Ovary (tissue), 9 donors: ENCODE data around the gene POLQ. TPM values are rescaled to one million over a fixed set of nuclear protein-coding genes. Genes with fewer than 3 reads are reported as not detected.

Source experiments
- DNase-seq, 5 donors: peaks; one replicate each; pipeline ENCODE4 v3.0.0-alpha.2; 2019 to 2020
- H3K27ac ChIP-seq, 2 donors: fragments of 200-600 bp; one replicate each; pipeline versions ENCODE4 v1.5.1 to v1.8.0; 2019 to 2022
- H3K27me3 ChIP-seq: fragments of 200-600 bp; one replicate; pipeline ENCODE4 v1.8.0; 2022
- H3K36me3 ChIP-seq: fragments of 200-600 bp; sonication (generic); one replicate; pipeline ENCODE4 v1.5.1; 2019
- H3K4me1 ChIP-seq: one replicate; pipeline ENCODE4 v1.8.1; 2013; ENCODE audit warnings: mild to moderate bottlenecking, moderate library complexity; ENCODE audit not compliant: insufficient read depth
- H3K4me3 ChIP-seq: fragments of 200-600 bp; sonication (generic); one replicate; pipeline ENCODE4 v1.5.1; 2017
- H3K9me3 ChIP-seq, 2 donors: fragments of 200-600 bp in 1 of 2; sonication (generic) in 1 of 2; one replicate each; pipeline versions ENCODE4 v1.5.1 to v1.8.1; 2013 to 2019; ENCODE audit warnings: mild to moderate bottlenecking in 1 of 2, moderate library complexity in 1 of 2
- CTCF ChIP-seq, 3 donors: fragments of 450-650 bp in 2 of 3; fragments of 200-600 bp in 1 of 3; IDR thresholded peaks; one replicate each; pipeline versions ENCODE4 v1.5.1 to v1.8.0; 2016 to 2022; ENCODE audit warnings: antibody characterized with exemption in 3 of 3, mild to moderate bottlenecking in 1 of 3
- EP300 ChIP-seq: sonication (generic); formaldehyde crosslinking; IDR thresholded peaks from one replicate; pipeline ENCODE4 v1.6.1; 2017; ENCODE audit warnings: antibody characterized with exemption
- POLR2A ChIP-seq: fragments of 450-650 bp; IDR thresholded peaks from one replicate; pipeline ENCODE4 v1.6.1; 2017; ENCODE audit warnings: antibody characterized with exemption, mild to moderate bottlenecking, moderate library complexity
- WGBS, 3 donors: extraction: QIAGEN DNeasy Blood & Tissue Kit in 1 of 3; methylation state at CpG; one replicate each; pipeline versions ENCODE4 v1.1.5 to v1.1.7; 2013 to 2017; 5-methylcytosine and 5-hydroxymethylcytosine counted together
- intact Hi-C, 4 donors: fragments of 100-400 bp; cut with DNase I; formaldehyde crosslinking; loops; one replicate each; pipeline versions ENCODE4 v1.11.0 to v1.15.1; 2022 to 2023
- polyA plus RNA-seq, 2 donors: library from polyadenylated mRNA; stranded (reverse); fragments of 200-250 nt in 1 of 2; fragments of 350-450 nt in 1 of 2; fragmentation: Illumina TruSeq in 1 of 2; extraction: RNeasy Lipid Tissue Mini Kit (QIAGEN cat#74804) in 1 of 2; gene quantifications; one replicate each; pipeline ENCODE4 v1.2.3, GENCODE V29; 2013 to 2014
- total RNA-seq, 7 donors: library from RNA; depleted of rRNA in 2 of 7; stranded (reverse); fragments of >200 nt in 2 of 7; fragmentation: NEBNext Ultra II Directional in 3 of 7; extraction: Animal tissue kit (Norgen Biotek cat#: 25700) in 3 of 7; gene quantifications; one replicate each; pipeline versions ENCODE4 v1.1.0 to v1.2.4, GENCODE V29; 2016 to 2023
- donor health status: DM: no; HTN: no; CAD: no; lungs with moderate emphysema.
- donor health status: DM: no; HTN: no; CAD: no.
- donor health status: Bipolar disorder and iron deficiency.
- donor health status: DM: yes; HTN: yes; CAD: no.
- donor health status: DM: no; HTN: no; CAD: no.
- donor health status: DM: yes; HTN: yes; CAD: no.

POLQ gene
- total and polyA plus RNA-seq, 9 donors: 0.08 to 0.55 (median 0.22) TPM

- intact Hi-C loops: no loop called here
- H3K4me3 ChIP-seq: no peak overlapping the region
- no peak for TF ChIP-seq CTCF (IDR thresholded peaks at IDR 0.05)
- TF ChIP-seq EP300: no peak
- TF ChIP-seq POLR2A: no peak
- H3K4me1 ChIP-seq: no peaks in the 10 kb centered on the region
- H3K9me3 ChIP-seq: no peaks in the 10 kb centered on the region
- 81 to 91% (median 88%) methylated on average over 1 of the region's 1 CpG for WGBS, 3 donors
- H3K27ac ChIP-seq: no peak overlapping the region
- H3K36me3 ChIP-seq: no peaks in the 10 kb centered on the region
- DNase-seq: no peak
- H3K27me3 ChIP-seq: no peaks in the 10 kb centered on the region
These were observed 38.6 kb upstream of the POLQ start for GRCh38 chr3:121584418-121584817.

GRCh38 chr3:121581691-121582090 is 35.9 kb upstream of the POLQ start:
- DNase-seq: no peak
- intact Hi-C loops: no loop called here
- H3K36me3 ChIP-seq: no peaks in the 10 kb centered on the region
- TF ChIP-seq POLR2A (no peak), EP300 (no peak), CTCF (IDR thresholded peaks at IDR 0.05) (no peak)
- H3K4me1 ChIP-seq: no peaks in the 10 kb centered on the region
- no peak overlapping the region for H3K4me3 ChIP-seq
- H3K27ac ChIP-seq: no peak overlapping the region
- WGBS, 3 donors: 25 to 54% (median 28%) methylated on average over 2 of the region's 2 CpGs
- no peaks in the 10 kb centered on the region for H3K27me3 ChIP-seq
- no peaks in the 10 kb centered on the region for H3K9me3 ChIP-seq

GRCh38 chr3:121574449-121574848 is 28.7 kb upstream of the POLQ start:
- DNase-seq: no peak
- H3K4me1 ChIP-seq: no peaks in the 10 kb centered on the region
- H3K36me3 ChIP-seq: no peaks in the 10 kb centered on the region
- intact Hi-C loops: no loop called here
- H3K27ac ChIP-seq: no peak overlapping the region
- TF ChIP-seq EP300: no peak
- TF ChIP-seq POLR2A: no peak
- H3K4me3 ChIP-seq: no peak overlapping the region
- WGBS, 3 donors: 50 to 73% (median 61%) methylated on average over 6 of the region's 6 CpGs
- no peaks in the 10 kb centered on the region for H3K27me3 ChIP-seq
- no peaks in the 10 kb centered on the region for H3K9me3 ChIP-seq

- H3K9me3 ChIP-seq: no peaks in the 10 kb centered on the region
- H3K27me3 ChIP-seq: no peaks in the 10 kb centered on the region
- intact Hi-C loops: no loop called here
- no peak for DNase-seq
- no peaks in the 10 kb centered on the region for H3K4me1 ChIP-seq
- no peak within 1 kb of the TSS for H3K4me3 ChIP-seq
- no peak within 1 kb of the TSS for H3K27ac ChIP-seq
- 93 to 94% (median 93%) methylated on average over 5 of the region's 5 CpGs for WGBS, 3 donors
- no peaks in the 10 kb centered on the region for H3K36me3 ChIP-seq
- TF ChIP-seq CTCF (IDR thresholded peaks at IDR 0.05) (no peak), POLR2A (no peak), EP300 (no peak)
These were observed 21.9 kb upstream of the POLQ start, which contains the start of gene ARGFX for GRCh38 chr3:121567649-121568048. Gene ARGFX (plus strand): TSS chr3:121567949. CDS start chr3:121570714, 2,765 bp downstream.

- H3K36me3 ChIP-seq: no peaks in the 10 kb centered on the region
- 80 to 85% (median 84%) methylated on average over 9 of the region's 9 CpGs for WGBS, 3 donors
- H3K4me3 ChIP-seq: no peak overlapping the region
- H3K9me3 ChIP-seq: no peaks in the 10 kb centered on the region
- DNase-seq: no peak
- intact Hi-C loops: no loop called here
- no peaks in the 10 kb centered on the region for H3K27me3 ChIP-seq
- H3K27ac ChIP-seq: no peak overlapping the region
- TF ChIP-seq POLR2A (no peak), EP300 (no peak), CTCF (IDR thresholded peaks at IDR 0.05) (no peak)
- peaks cover 4% of the 10 kb centered on the region for H3K4me1 ChIP-seq
These were observed 21.0 kb upstream of the POLQ start for GRCh38 chr3:121566773-121567172.
